ENCODE results near the gene HDAC4. TPM values are rescaled to one million over a fixed set of nuclear protein-coding genes. Genes with fewer than 3 reads are reported as not detected.

Gene HDAC4
- total RNA-seq, 1 experiment from 2014 or later = 44.4 TPM

- TF ChIP-seq ERG (CRISPR knock-in tag; IDR thresholded peaks at IDR 0.05) = no peak
Measured at GRCh38 chr2:239021651-239022436, 379.0 kb downstream of the HDAC4 start (continued).

GRCh38 chr2:239021224-239021623, 379.6 kb downstream of the HDAC4 start:
- ATAC-seq (no peak), DNase-seq (ENCODE audit: low spot score) (no peak)
- CTCF ChIA-PET = no interaction called here
- Mint-ChIP-seq H3K4me3 (no peak overlapping the region), H3K36me3 (no peaks in the 10 kb centered on the region), H3K9me3 (no peaks in the 10 kb centered on the region), H3K4me1 (peaks cover 7% of the 10 kb centered on the region), H3K27ac (no peak overlapping the region), H3K27me3 (ENCODE audit: low read depth) (no peaks in the 10 kb centered on the region; the same call in 1 of the 2 replicates)
- TF ChIP-seq ZNF219 (CRISPR knock-in tag; IDR thresholded peaks at IDR 0.05; ENCODE audit: borderline replicate concordance) (no peak), KAT7 (CRISPR knock-in tag; IDR thresholded peaks at IDR 0.05; ENCODE audit: borderline replicate concordance) (no peak), ZNF416 (CRISPR knock-in tag; IDR thresholded peaks at IDR 0.05) (no peak), HMGA2 (CRISPR knock-in tag; IDR thresholded peaks at IDR 0.05) (no peak), ZNF263 (CRISPR knock-in tag; IDR thresholded peaks at IDR 0.05; ENCODE audit: low read depth) (no peak), MLX (CRISPR knock-in tag; IDR thresholded peaks at IDR 0.05) (no peak), AR (CRISPR knock-in tag; IDR thresholded peaks at IDR 0.05) (no peak), CBFB (CRISPR knock-in tag; IDR thresholded peaks at IDR 0.05; ENCODE audit: low read depth) (no peak), ETV6 (CRISPR knock-in tag; IDR thresholded peaks at IDR 0.05) (no peak), FOXK1 (CRISPR knock-in tag; IDR thresholded peaks at IDR 0.05) (no peak), ATF1 (CRISPR knock-in tag; IDR thresholded peaks at IDR 0.05) (no peak), ZNF423 (CRISPR knock-in tag; IDR thresholded peaks at IDR 0.05) (no peak)
- TF ChIP-seq, protein P1, sequence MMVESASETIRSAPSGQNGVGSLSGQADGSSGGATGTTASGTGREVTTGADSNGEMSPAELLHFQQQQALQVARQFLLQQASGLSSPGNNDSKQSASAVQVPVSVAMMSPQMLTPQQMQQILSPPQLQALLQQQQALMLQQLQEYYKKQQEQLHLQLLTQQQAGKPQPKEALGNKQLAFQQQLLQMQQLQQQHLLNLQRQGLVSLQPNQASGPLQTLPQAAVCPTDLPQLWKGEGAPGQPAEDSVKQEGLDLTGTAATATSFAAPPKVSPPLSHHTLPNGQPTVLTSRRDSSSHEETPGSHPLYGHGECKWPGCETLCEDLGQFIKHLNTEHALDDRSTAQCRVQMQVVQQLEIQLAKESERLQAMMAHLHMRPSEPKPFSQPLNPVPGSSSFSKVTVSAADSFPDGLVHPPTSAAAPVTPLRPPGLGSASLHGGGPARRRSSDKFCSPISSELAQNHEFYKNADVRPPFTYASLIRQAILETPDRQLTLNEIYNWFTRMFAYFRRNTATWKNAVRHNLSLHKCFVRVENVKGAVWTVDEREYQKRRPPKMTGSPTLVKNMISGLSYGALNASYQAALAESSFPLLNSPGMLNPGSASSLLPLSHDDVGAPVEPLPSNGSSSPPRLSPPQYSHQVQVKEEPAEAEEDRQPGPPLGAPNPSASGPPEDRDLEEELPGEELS (CRISPR knock-in tag; IDR thresholded peaks at IDR 0.05) = no peak
- POLR2A ChIA-PET = no interaction called here

DNA sequence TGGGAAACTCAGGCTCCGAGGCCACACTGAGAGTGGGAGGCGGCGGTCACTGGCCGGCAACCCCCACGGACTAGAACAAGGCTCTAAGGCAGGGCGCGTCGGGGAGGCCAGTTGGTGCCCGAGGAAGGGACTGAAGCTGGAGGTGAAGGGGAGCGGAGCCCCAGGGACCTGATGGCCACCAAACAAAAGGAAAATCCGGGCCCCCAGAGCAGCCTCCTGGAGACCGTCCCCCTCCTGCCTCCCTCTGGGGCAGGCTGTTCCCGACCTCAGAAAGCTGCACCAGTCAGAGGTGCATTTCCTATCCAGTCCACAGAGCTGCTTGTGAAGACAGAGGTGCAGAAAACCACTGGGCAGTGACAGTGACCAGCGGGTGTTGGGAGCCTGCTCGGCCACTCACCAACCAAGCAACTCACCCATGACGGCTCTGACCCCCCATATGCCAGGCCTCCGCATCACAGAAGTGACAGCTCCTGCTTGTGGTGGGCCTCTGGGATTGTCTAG, 380.2 kb downstream of the HDAC4 start:
- H3K9me3 Mint-ChIP-seq = no peaks in the 10 kb centered on the region
- H3K27ac Mint-ChIP-seq = no peak overlapping the region
- H3K4me3 Mint-ChIP-seq = no peak overlapping the region
- peaks cover 2% of the 10 kb centered on the region; the same call in 1 of the 2 replicates for H3K27me3 Mint-ChIP-seq (ENCODE audit: low read depth)
- H3K36me3 Mint-ChIP-seq = no peaks in the 10 kb centered on the region
- ATAC-seq = no peak
- ChIA-PET POLR2A (no interaction called here), CTCF (no interaction called here)
- H3K4me1 Mint-ChIP-seq = peaks cover 7% of the 10 kb centered on the region
- TF ChIP-seq KAT7 (CRISPR knock-in tag; IDR thresholded peaks at IDR 0.05; ENCODE audit: borderline replicate concordance) (no peak), ZNF232 (CRISPR knock-in tag; IDR thresholded peaks at IDR 0.05) (no peak), SMAD4 (CRISPR knock-in tag; IDR thresholded peaks at IDR 0.05) (no peak), CTCF (IDR thresholded peaks at IDR 0.05) (no peak)
- TF ChIP-seq, protein P2, sequence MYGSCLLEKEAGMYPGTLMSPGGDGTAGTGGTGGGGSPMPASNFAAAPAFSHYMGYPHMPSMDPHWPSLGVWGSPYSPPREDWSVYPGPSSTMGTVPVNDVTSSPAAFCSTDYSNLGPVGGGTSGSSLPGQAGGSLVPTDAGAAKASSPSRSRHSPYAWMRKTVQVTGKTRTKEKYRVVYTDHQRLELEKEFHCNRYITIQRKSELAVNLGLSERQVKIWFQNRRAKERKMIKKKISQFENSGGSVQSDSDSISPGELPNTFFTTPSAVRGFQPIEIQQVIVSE (CRISPR knock-in tag; IDR thresholded peaks at IDR 0.05; ENCODE audit: borderline replicate concordance) = no peak
- no peak for DNase-seq (ENCODE audit: low spot score)

Data from WTC11 (cell line).